Limb (tissue), 2 donors: ENCODE results near the gene UBE2I.

Source experiments
- DNase-seq, 2 donors: peaks; one replicate each; pipeline ENCODE4 v3.0.0-alpha.2; 2016; ENCODE audit errors: extremely low spot score in 2 of 2

UBE2I gene

GRCh38 chr16:1357906-1358566, 48.6 kb downstream of the UBE2I start:
- DNase-seq: no peak

- no peak for DNase-seq
These were observed 52.4 kb downstream of the UBE2I start for GRCh38 chr16:1361685-1362360.

- DNase-seq: no peak
These were observed 53.4 kb downstream of the UBE2I start for GRCh38 chr16:1362807-1363206.

GRCh38 chr16:1363501-1364041, 54.1 kb downstream of the UBE2I start:
- peak in 1 of 2 donors; percentile 61 for DNase-seq

- no peak for DNase-seq
These were observed 55.1 kb downstream of the UBE2I start for GRCh38 chr16:1364510-1364909.

GRCh38 chr16:1366060-1366711, 56.8 kb downstream of the UBE2I start:
- no peak for DNase-seq

GRCh38 chr16:1366712-1367299, 57.4 kb downstream of the UBE2I start:
- DNase-seq: no peak

GRCh38 chr16:1367486-1368174, 58.2 kb downstream of the UBE2I start:
- no peak for DNase-seq

GRCh38 chr16:1371054-1371978, 61.9 kb downstream of the UBE2I start:
- no peak for DNase-seq

- DNase-seq: no peak
These were observed 63.0 kb downstream of the UBE2I start for GRCh38 chr16:1372292-1372950.

- DNase-seq: no peak
These were observed 65.2 kb downstream of the UBE2I start for GRCh38 chr16:1374418-1375297.

GRCh38 chr16:1375298-1375640, 65.8 kb downstream of the UBE2I start:
- no peak for DNase-seq

- DNase-seq: no peak
These were observed 66.4 kb downstream of the UBE2I start for GRCh38 chr16:1375741-1376410.
